Hepatocyte (in vitro differentiated cells): ENCODE data around the gene SLAMF7. TPM values are rescaled to one million over a fixed set of nuclear protein-coding genes. Genes with fewer than 3 reads are reported as not detected.
"Not testable (repeated sequence)": the region's sequence is repeated elsewhere in the genome, so short reads cannot be mapped to it uniquely, and the experiment has no call there.

ENCODE experiments used
- DNase-seq: peaks from one replicate; pipeline ENCODE4 v3.0.0-alpha.2; 2016; ENCODE audit warnings: low spot score
- H2AFZ ChIP-seq: fragments of 200-600 bp; sonication (generic); 2 replicates; pipeline ENCODE4 v1.6.0; 2016; ENCODE audit warnings: antibody characterized with exemption, mild to moderate bottlenecking
- H3K27ac ChIP-seq: fragments of 200-600 bp; sonication (generic); 2 replicates; pipeline ENCODE4 v1.5.1; 2016; ENCODE audit warnings: mild to moderate bottlenecking
- H3K27me3 ChIP-seq: fragments of 200-600 bp; sonication (generic); 2 replicates; pipeline ENCODE4 v1.6.1; 2016
- H3K36me3 ChIP-seq: fragments of 200-600 bp; sonication (generic); replicated peaks from 2 replicates; pipeline ENCODE4 v1.5.1; 2016; ENCODE audit warnings: low read depth; ENCODE audit not compliant: insufficient read depth
- H3K4me1 ChIP-seq: fragments of 200-600 bp; sonication (generic); 2 replicates; pipeline ENCODE4 v1.5.1; 2016; ENCODE audit warnings: mild to moderate bottlenecking, moderate library complexity; ENCODE audit not compliant: insufficient read depth
- H3K4me2 ChIP-seq: fragments of 200-600 bp; sonication (generic); 2 replicates; pipeline ENCODE4 v1.6.0; 2016
- H3K4me3 ChIP-seq: fragments of 200-600 bp; sonication (generic); 2 replicates; pipeline ENCODE4 v1.5.1; 2016; ENCODE audit warnings: mild to moderate bottlenecking
- H3K79me2 ChIP-seq: fragments of 200-600 bp; sonication (generic); 2 replicates; pipeline ENCODE4 v1.6.0; 2017; ENCODE audit warnings: mild to moderate bottlenecking
- H3K9me2 ChIP-seq: fragments of 200-600 bp; sonication (generic); replicated peaks from 2 replicates; pipeline ENCODE4 v1.6.0; 2017; ENCODE audit warnings: mild to moderate bottlenecking; ENCODE audit not compliant: insufficient read depth
- H3K9me3 ChIP-seq: fragments of 200-600 bp; sonication (generic); 2 replicates; pipeline ENCODE4 v1.5.1; 2016; ENCODE audit warnings: low read depth, mild to moderate bottlenecking
- H4K20me1 ChIP-seq: fragments of 200-600 bp; sonication (generic); 2 replicates; pipeline ENCODE4 v1.6.0; 2016; ENCODE audit warnings: mild to moderate bottlenecking; ENCODE audit not compliant: insufficient read depth, poor library complexity, severe bottlenecking
- CTCF ChIP-seq: fragments of 200-600 bp; sonication (generic); IDR thresholded peaks from 2 replicates; pipeline ENCODE4 v1.5.1; 2016; ENCODE audit warnings: antibody characterized with exemption, mild to moderate bottlenecking; ENCODE audit not compliant: poor library complexity
- EZH2 ChIP-seq: fragments of 200-600 bp; sonication (generic); IDR thresholded peaks from 2 replicates; pipeline ENCODE4 v1.6.1; 2016; ENCODE audit warnings: antibody characterized with exemption, mild to moderate bottlenecking, borderline replicate concordance
- EZH2phosphoT487 ChIP-seq: fragments of 200-600 bp; sonication (generic); IDR thresholded peaks from one replicate; pipeline ENCODE4 v1.6.1; 2018; ENCODE audit warnings: antibody characterized with exemption, mild to moderate bottlenecking, low read depth, moderate library complexity; ENCODE audit not compliant: unreplicated experiment, severe bottlenecking
- WGBS: methylation state at CpG from one replicate; pipeline ENCODE4 v1.1.6; 2016; ENCODE audit warnings: low lambda C conversion rate; ENCODE audit errors: missing lambda C conversion rate; 5-methylcytosine and 5-hydroxymethylcytosine counted together
- polyA plus RNA-seq: library from polyadenylated mRNA; unstranded; fragments of >200 nt; fragmentation: Nextera tagmentation; extraction: Ambion mirVana; gene quantifications from 2 replicates; pipeline ENCODE4 v1.2.1, GENCODE V29; 2016
- total RNA-seq: library from RNA; depleted of rRNA; stranded (reverse); fragments of >200 nt; gene quantifications from 2 replicates; pipeline ENCODE4 v1.2.3, GENCODE V29; 2014

Gene SLAMF7
- total and polyA plus RNA-seq, 2 experiments from 2014 or later = 0.07 TPM; not detected in 1

- peak overlapping the region; percentile 56 for H2AFZ ChIP-seq
- peak overlapping the region; percentile 71 for H3K27ac ChIP-seq
- H3K4me2 ChIP-seq = peak overlapping the region; percentile 53
- H3K27me3 ChIP-seq = no peaks in the 10 kb centered on the region
- no peaks in the 10 kb centered on the region for H4K20me1 ChIP-seq
- no peaks in the 10 kb centered on the region for H3K9me2 ChIP-seq
- no peak for DNase-seq
- no peaks in the 10 kb centered on the region for H3K36me3 ChIP-seq
- no peaks in the 10 kb centered on the region for H3K9me3 ChIP-seq
- peaks cover 3% of the 10 kb centered on the region for H3K4me1 ChIP-seq
- no peak overlapping the region for H3K4me3 ChIP-seq
- H3K79me2 ChIP-seq = no peaks in the 10 kb centered on the region
- TF ChIP-seq CTCF (no peak), EZH2phosphoT487 (no peak), EZH2 (no peak)
Observed at GRCh38 chr1:160727316-160727640, 11.8 kb upstream of the SLAMF7 start.

- H3K4me2 ChIP-seq, H3K79me2 ChIP-seq, H3K36me3 ChIP-seq, H3K9me3 ChIP-seq, H3K27me3 ChIP-seq, H4K20me1 ChIP-seq, H3K27ac ChIP-seq, H2AFZ ChIP-seq, H3K9me2 ChIP-seq, DNase-seq, H3K4me3 ChIP-seq, H3K4me1 ChIP-seq: not testable (repeated sequence)
- WGBS = 82% methylated on average over 2 of the region's 2 CpGs
Observed at GRCh38 chr1:160731564-160731963, 7.5 kb upstream of the SLAMF7 start.

DNA sequence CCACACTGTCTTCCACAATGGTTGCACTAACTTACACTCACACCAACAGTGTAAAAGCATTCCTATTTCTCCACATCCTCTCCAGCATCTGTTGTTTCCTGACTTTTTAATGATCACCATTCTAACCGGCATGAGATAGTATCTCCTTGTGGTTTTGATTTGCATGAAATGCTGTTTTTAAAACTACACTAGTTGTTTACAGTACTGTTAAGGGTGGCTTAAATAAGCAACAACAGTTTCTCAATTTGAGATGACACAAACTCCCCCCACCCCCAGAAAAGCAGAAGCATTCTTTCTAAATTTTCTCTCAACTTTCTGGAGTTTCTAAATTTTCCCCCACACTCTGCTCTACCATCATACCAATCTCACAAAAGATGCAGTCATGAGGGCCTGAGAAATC, 7.1 kb upstream of the SLAMF7 start:
- Histone ChIP-seq H3K36me3 (no peaks in the 10 kb centered on the region), H3K27ac (no peak overlapping the region), H3K79me2 (no peaks in the 10 kb centered on the region), H3K4me2 (no peak overlapping the region), H3K9me3 (no peaks in the 10 kb centered on the region), H4K20me1 (no peaks in the 10 kb centered on the region), H3K4me1 (peaks cover 2% of the 10 kb centered on the region), H2AFZ (no peak overlapping the region), H3K9me2 (no peaks in the 10 kb centered on the region), H3K4me3 (no peak overlapping the region), H3K27me3 (no peaks in the 10 kb centered on the region)
- 85% methylated on average over 1 of the region's 1 CpG for WGBS
- TF ChIP-seq CTCF (no peak), EZH2 (no peak), EZH2phosphoT487 (no peak)
- no peak for DNase-seq

GRCh38 chr1:160733898-160734297, 5.1 kb upstream of the SLAMF7 start:
- no peak for DNase-seq
- no peak for TF ChIP-seq EZH2phosphoT487
- TF ChIP-seq CTCF = no peak
- TF ChIP-seq EZH2 = no peak
- Histone ChIP-seq H3K4me3 (no peak overlapping the region), H3K9me3 (no peaks in the 10 kb centered on the region), H3K4me2 (no peak overlapping the region), H2AFZ (no peak overlapping the region), H3K4me1 (no peaks in the 10 kb centered on the region), H3K27ac (no peak overlapping the region), H3K36me3 (no peaks in the 10 kb centered on the region), H3K9me2 (no peaks in the 10 kb centered on the region), H4K20me1 (no peaks in the 10 kb centered on the region), H3K79me2 (no peaks in the 10 kb centered on the region), H3K27me3 (no peaks in the 10 kb centered on the region)
